RPMI8226 (cell line): ENCODE data around the gene ABCA3.
"Not testable (repeated sequence)": the region's sequence is repeated elsewhere in the genome, so short reads cannot be mapped to it uniquely, and the experiment has no call there.

Experiments
- DNase-seq: peaks from one replicate; pipeline ENCODE4 v3.0.0-alpha.2; 2015

Gene ABCA3

DNA sequence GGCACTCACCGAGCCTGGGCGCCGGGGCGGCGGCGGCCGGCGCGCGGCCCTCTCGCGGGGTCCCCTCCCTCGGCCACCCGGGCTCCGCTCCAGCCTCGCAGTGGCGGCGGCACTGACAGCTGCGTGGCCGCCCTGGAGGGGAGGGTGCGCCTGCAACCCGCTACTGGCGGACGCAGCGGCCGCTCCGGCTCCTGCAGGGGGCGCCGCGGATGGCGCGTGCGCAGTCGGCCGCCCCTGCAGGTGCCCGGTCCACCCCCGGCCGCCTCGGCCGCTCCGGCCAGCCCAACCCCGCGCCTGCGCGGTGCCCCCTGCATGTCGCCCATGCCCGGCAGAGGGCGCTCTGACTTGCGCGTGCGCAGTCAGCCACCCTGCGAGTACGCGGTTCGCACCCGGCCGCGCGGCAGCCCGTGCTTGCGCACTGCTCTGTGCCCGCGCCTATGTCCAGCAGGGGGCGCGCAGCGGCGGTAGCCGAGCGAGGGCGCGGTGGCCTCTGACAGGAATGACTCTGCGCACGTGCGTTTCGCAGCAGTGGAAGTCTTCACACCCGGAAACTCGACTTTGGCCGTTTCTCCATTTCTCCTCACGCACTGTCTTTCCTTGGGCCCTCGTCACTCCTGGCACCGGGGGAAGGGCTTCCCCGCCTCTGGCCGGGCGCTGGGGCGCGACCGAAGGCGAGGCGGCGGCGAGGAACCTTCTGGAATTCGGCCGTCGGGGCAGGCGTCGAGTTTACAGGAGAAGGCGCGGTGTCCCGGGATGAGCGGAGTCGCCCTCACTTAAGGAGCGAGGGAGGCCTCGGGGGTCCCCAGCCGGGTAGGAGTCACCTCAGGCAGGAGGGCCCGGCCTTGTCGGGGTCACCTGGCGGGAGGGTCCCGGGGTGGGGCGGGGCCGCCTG is at the start of gene ABCA3:
Gene ABCA3 (minus strand): TSS at position 165 of the 892 bp plus-strand sequence. CDS start 14,262 bp downstream, outside the sequence.
- DNase-seq = peak; percentile 94

GRCh38 chr16:2388875-2389433 is 48.4 kb upstream of the ABCA3 start:
- DNase-seq = peak; percentile 66

GRCh38 chr16:2388139-2388874 is 47.8 kb upstream of the ABCA3 start:
- DNase-seq = no peak

- no peak for DNase-seq
These were observed 46.5 kb upstream of the ABCA3 start for GRCh38 chr16:2386990-2387389.

DNA sequence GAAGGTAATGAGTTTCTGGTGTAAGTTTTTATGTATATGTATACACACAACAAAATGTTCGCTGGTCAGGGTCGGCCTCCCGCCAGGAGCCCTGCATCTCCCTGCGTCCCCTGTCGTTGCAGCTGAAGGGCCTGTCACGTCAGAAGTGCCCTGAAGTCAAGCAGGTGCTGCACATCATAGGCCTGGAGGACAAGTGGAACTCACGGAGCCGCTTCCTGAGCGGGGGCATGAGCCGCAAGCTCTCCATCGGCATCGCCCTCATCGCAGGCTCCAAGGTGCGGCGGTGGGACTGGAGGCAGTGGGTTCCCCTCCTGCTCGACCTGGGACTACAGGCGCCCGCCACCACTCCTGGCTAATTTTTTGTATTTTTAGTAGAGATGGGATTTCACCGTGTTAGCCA is 45.5 kb upstream of the ABCA3 start:
- not testable (repeated sequence) for DNase-seq

DNA sequence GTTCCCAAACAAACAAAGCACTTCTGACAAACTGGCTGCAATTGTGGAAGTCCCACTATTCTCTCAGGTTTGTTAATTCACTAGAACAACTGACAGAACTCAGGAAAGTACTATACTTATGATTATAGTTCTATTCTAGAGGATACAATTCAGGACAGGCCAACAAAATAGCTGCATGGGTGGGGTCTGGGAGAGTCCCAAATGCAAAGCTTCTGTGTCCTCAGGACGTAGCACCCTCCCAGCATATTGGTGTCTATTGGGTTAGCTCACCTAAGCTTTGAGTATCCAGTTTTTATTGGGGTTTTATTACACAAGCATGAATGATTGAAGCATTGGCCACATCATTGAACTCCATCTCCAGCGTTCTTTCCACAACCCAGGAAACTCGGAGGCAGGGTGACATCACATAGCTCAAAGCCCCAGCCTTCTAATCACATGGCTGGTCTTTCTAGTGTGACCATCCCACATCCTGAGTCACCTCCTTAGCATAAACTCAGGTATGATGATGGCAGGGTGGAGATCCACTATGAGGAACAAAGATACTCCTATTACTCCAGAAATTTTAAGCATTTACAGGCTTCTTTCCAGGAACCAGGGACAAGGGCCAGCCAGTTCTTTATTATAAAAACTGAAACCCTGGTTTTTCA is 44.8 kb upstream of the ABCA3 start:
- DNase-seq = no peak

- DNase-seq = no peak
These were observed 43.9 kb upstream of the ABCA3 start for GRCh38 chr16:2384426-2384825.

GRCh38 chr16:2383501-2383900 is 43.0 kb upstream of the ABCA3 start:
- no peak for DNase-seq

GRCh38 chr16:2374644-2375043 is 34.1 kb upstream of the ABCA3 start:
- DNase-seq = no peak

DNA sequence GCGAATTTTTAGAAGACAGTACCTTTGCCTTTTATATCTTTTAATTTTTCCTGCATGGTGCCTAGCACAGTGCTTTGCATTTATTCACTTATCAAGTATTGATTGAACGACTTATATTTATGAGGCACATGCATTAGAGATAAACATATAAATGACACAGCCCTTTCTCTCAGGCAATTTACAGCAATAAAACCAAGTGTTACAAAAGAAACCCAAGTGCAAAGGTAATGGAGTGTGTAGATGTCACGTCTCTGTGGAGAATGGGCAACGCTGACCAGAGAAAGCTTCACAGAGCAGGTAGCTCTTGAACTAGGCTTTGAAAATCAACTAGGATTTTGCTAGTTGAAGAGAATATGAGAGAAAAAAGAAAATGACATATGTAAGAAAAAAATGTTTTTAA is 32.6 kb upstream of the ABCA3 start:
- no peak for DNase-seq

DNA sequence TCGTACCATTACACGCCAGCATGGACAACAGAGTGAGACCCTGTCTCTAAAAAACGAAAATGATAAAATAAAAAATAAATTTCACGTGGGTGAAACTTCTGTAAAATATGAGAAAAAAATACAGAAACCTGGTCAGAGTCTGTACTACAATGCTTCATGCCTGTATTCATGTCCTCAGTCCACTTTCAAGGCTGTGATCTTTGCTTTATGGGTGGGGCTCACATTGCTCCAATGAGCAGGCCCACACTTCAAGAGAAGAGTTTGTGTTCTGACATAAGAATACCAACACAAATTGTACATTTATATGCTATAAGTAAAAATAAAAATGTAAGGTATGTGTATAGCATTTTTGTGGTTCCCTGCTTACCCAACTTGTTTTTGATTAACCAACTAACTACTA is 32.2 kb upstream of the ABCA3 start:
- DNase-seq = no peak

DNA sequence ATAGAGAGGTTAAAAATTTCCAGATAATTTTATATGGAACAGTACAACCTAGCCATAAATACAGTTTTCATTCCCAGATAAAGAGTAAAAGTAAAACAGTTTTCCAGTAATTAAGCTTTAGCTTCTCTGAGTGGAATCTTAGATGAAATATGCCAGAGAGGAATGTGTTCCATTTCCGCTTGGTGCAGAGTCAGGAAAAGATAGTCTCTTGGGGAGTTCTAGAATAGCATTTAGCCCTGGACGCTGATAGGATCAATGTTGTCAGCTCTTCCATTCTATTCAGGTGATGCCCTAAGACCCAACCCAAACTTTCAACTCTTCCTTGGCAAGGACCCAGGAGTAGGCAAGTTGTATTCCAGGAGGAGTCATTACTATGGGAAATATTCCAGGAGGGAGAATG is 30.9 kb upstream of the ABCA3 start:
- DNase-seq = no peak

- no peak for DNase-seq
These were observed 30.2 kb upstream of the ABCA3 start for GRCh38 chr16:2370721-2371120.

DNA sequence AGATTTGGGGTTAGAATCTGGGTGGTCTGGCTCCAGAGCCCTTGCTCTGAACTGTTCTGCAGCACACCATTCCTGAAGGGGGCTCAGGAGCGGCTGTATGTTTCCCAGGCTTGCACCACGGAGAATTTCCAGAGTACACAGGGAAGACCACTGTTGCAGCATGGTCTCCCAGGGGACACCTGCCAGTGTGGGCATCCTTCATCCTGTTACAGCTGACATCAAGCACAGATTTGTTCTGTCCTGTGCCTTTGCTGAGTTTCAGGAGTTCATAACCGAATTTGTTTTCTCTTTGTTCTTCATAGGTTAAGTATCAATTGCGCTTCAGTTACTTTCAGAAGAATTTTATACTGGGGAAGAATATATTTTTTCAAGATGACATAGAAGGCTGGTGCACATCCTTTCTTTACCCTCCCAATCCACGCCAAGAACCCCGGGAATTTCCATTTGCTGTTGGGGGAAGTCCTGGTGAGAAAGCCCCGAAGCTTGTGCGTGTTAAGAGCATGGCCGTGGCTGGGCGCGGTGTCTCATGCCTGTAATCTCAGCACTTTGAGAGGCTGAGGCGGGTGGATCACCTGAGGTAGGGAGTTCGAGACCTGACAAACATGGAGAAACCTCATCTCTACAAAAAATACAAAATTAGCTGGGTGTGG is 26.3 kb upstream of the ABCA3 start:
- no peak for DNase-seq

GRCh38 chr16:2365397-2366294 is 25.1 kb upstream of the ABCA3 start:
- no peak for DNase-seq

GRCh38 chr16:2364638-2365210 is 24.2 kb upstream of the ABCA3 start:
- DNase-seq = no peak

- DNase-seq = no peak
These were observed 21.7 kb upstream of the ABCA3 start for GRCh38 chr16:2362218-2362617.

- no peak for DNase-seq
These were observed 20.6 kb upstream of the ABCA3 start for GRCh38 chr16:2361129-2361528.

- DNase-seq = no peak
These were observed 19.4 kb upstream of the ABCA3 start for GRCh38 chr16:2359919-2360318.

DNA sequence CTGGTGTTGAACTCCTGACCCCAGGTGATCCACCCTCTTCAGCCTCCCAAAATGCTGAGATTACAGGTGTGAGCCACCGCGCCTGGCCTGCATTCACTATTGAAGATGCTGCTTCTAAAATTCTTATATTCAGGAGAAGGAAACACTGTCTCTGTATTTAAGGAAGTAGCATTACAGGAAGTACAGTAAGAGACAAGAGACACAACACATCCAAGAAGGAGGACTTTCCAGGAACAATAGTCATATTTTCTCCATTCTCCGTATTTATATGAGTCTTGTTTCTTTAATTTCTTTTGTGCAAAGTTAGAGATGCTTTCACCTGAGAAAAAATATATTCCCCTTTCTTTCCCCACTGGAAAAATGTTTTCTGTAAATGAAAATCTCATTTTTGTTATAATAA is 18.3 kb upstream of the ABCA3 start:
- no peak for DNase-seq

- no peak for DNase-seq
These were observed 16.8 kb upstream of the ABCA3 start for GRCh38 chr16:2357331-2357730.
